ENCODE measurements around the gene WNT3A.
A peak's percentile ranks its signal among the peaks of the same experiment; 100 is the strongest.

Gene WNT3A

GRCh38 chr1:228029281-228029680 is 22.5 kb downstream of the WNT3A start:
- DNase-seq (ENCODE audit: low read depth): no peak
- Histone ChIP-seq H3K4me1 (ENCODE audit: control insufficient read depth, insufficient read depth, low read length) (no peaks in the 10 kb centered on the region), H3K27me3 (replicated peaks; ENCODE audit: control insufficient read depth, insufficient read depth, low read length) (peaks cover 4% of the 10 kb centered on the region), H3K4me3 (ENCODE audit: low read length) (no peak overlapping the region), H3K9me3 (ENCODE audit: control insufficient read depth, low read length) (peaks cover 25% of the 10 kb centered on the region), H3K9ac (ENCODE audit: low read length) (no peak overlapping the region), H3K36me3 (ENCODE audit: control insufficient read depth, insufficient read depth, low read length, severe bottlenecking) (no peaks in the 10 kb centered on the region)

- Histone ChIP-seq H3K4me3 (ENCODE audit: low read length) (no peak overlapping the region), H3K36me3 (ENCODE audit: control insufficient read depth, insufficient read depth, low read length, severe bottlenecking) (no peaks in the 10 kb centered on the region), H3K9me3 (ENCODE audit: control insufficient read depth, low read length) (peaks cover 13% of the 10 kb centered on the region), H3K4me1 (ENCODE audit: control insufficient read depth, insufficient read depth, low read length) (no peaks in the 10 kb centered on the region), H3K9ac (ENCODE audit: low read length) (no peak overlapping the region), H3K27me3 (replicated peaks; ENCODE audit: control insufficient read depth, insufficient read depth, low read length) (peaks cover 14% of the 10 kb centered on the region)
- DNase-seq (ENCODE audit: low read depth): no peak
These were observed 23.8 kb downstream of the WNT3A start for GRCh38 chr1:228030451-228031201.

GRCh38 chr1:228031276-228031995 is 24.6 kb downstream of the WNT3A start:
- DNase-seq (ENCODE audit: low read depth): no peak
- Histone ChIP-seq H3K4me3 (ENCODE audit: low read length) (no peak overlapping the region), H3K9ac (ENCODE audit: low read length) (no peak overlapping the region), H3K4me1 (ENCODE audit: control insufficient read depth, insufficient read depth, low read length) (no peaks in the 10 kb centered on the region), H3K9me3 (ENCODE audit: control insufficient read depth, low read length) (peaks cover 13% of the 10 kb centered on the region), H3K27me3 (replicated peaks; ENCODE audit: control insufficient read depth, insufficient read depth, low read length) (peaks cover 22% of the 10 kb centered on the region), H3K36me3 (ENCODE audit: control insufficient read depth, insufficient read depth, low read length, severe bottlenecking) (no peaks in the 10 kb centered on the region)

GRCh38 chr1:228032041-228032440 is 25.2 kb downstream of the WNT3A start:
- H3K4me3 ChIP-seq (ENCODE audit: low read length): no peak overlapping the region
- DNase-seq (ENCODE audit: low read depth): no peak
- peaks cover 28% of the 10 kb centered on the region for H3K27me3 ChIP-seq (replicated peaks; ENCODE audit: control insufficient read depth, insufficient read depth, low read length)
- no peak overlapping the region for H3K9ac ChIP-seq (ENCODE audit: low read length)
- H3K36me3 ChIP-seq (ENCODE audit: control insufficient read depth, insufficient read depth, low read length, severe bottlenecking): no peaks in the 10 kb centered on the region
- no peaks in the 10 kb centered on the region for H3K4me1 ChIP-seq (ENCODE audit: control insufficient read depth, insufficient read depth, low read length)
- H3K9me3 ChIP-seq (ENCODE audit: control insufficient read depth, low read length): peaks cover 13% of the 10 kb centered on the region

GRCh38 chr1:228033376-228033775 is 26.6 kb downstream of the WNT3A start:
- H3K9ac ChIP-seq (ENCODE audit: low read length): no peak overlapping the region
- H3K4me1 ChIP-seq (ENCODE audit: control insufficient read depth, insufficient read depth, low read length): no peaks in the 10 kb centered on the region
- H3K9me3 ChIP-seq (ENCODE audit: control insufficient read depth, low read length): peaks cover 13% of the 10 kb centered on the region
- no peak overlapping the region for H3K4me3 ChIP-seq (ENCODE audit: low read length)
- DNase-seq (ENCODE audit: low read depth): no peak
- peaks cover 31% of the 10 kb centered on the region for H3K27me3 ChIP-seq (replicated peaks; ENCODE audit: control insufficient read depth, insufficient read depth, low read length)
- no peaks in the 10 kb centered on the region for H3K36me3 ChIP-seq (ENCODE audit: control insufficient read depth, insufficient read depth, low read length, severe bottlenecking)

- no peak for DNase-seq (ENCODE audit: low read depth)
- H3K36me3 ChIP-seq (ENCODE audit: control insufficient read depth, insufficient read depth, low read length, severe bottlenecking): no peaks in the 10 kb centered on the region
- H3K9me3 ChIP-seq (ENCODE audit: control insufficient read depth, low read length): peaks cover 13% of the 10 kb centered on the region
- H3K4me3 ChIP-seq (ENCODE audit: low read length): no peak overlapping the region
- no peaks in the 10 kb centered on the region for H3K4me1 ChIP-seq (ENCODE audit: control insufficient read depth, insufficient read depth, low read length)
- no peak overlapping the region for H3K9ac ChIP-seq (ENCODE audit: low read length)
- H3K27me3 ChIP-seq (replicated peaks; ENCODE audit: control insufficient read depth, insufficient read depth, low read length): peaks cover 48% of the 10 kb centered on the region
These were observed 28.4 kb downstream of the WNT3A start for GRCh38 chr1:228034954-228035837.

GRCh38 chr1:228035844-228036243 is 29.0 kb downstream of the WNT3A start:
- Histone ChIP-seq H3K27me3 (replicated peaks; ENCODE audit: control insufficient read depth, insufficient read depth, low read length) (peaks cover 51% of the 10 kb centered on the region), H3K4me1 (ENCODE audit: control insufficient read depth, insufficient read depth, low read length) (no peaks in the 10 kb centered on the region), H3K4me3 (ENCODE audit: low read length) (no peak overlapping the region), H3K9ac (ENCODE audit: low read length) (no peak overlapping the region), H3K36me3 (ENCODE audit: control insufficient read depth, insufficient read depth, low read length, severe bottlenecking) (no peaks in the 10 kb centered on the region), H3K9me3 (ENCODE audit: control insufficient read depth, low read length) (peaks cover 13% of the 10 kb centered on the region)
- DNase-seq (ENCODE audit: low read depth): no peak

GRCh38 chr1:228036701-228037231 is 30.0 kb downstream of the WNT3A start:
- no peak overlapping the region for H3K4me3 ChIP-seq (ENCODE audit: low read length)
- H3K36me3 ChIP-seq (ENCODE audit: control insufficient read depth, insufficient read depth, low read length, severe bottlenecking): no peaks in the 10 kb centered on the region
- H3K9me3 ChIP-seq (ENCODE audit: control insufficient read depth, low read length): peaks cover 13% of the 10 kb centered on the region
- no peak for DNase-seq (ENCODE audit: low read depth)
- no peaks in the 10 kb centered on the region for H3K4me1 ChIP-seq (ENCODE audit: control insufficient read depth, insufficient read depth, low read length)
- H3K27me3 ChIP-seq (replicated peaks; ENCODE audit: control insufficient read depth, insufficient read depth, low read length): peaks cover 55% of the 10 kb centered on the region
- H3K9ac ChIP-seq (ENCODE audit: low read length): no peak overlapping the region

GRCh38 chr1:228037401-228038386 is 30.9 kb downstream of the WNT3A start:
- H3K27me3 ChIP-seq (replicated peaks; ENCODE audit: control insufficient read depth, insufficient read depth, low read length): peaks cover 59% of the 10 kb centered on the region
- peaks cover 10% of the 10 kb centered on the region for H3K9me3 ChIP-seq (ENCODE audit: control insufficient read depth, low read length)
- H3K9ac ChIP-seq (ENCODE audit: low read length): no peak overlapping the region
- no peaks in the 10 kb centered on the region for H3K36me3 ChIP-seq (ENCODE audit: control insufficient read depth, insufficient read depth, low read length, severe bottlenecking)
- H3K4me1 ChIP-seq (ENCODE audit: control insufficient read depth, insufficient read depth, low read length): no peaks in the 10 kb centered on the region
- peak; percentile 50 for DNase-seq (ENCODE audit: low read depth)
- peak overlapping the region; percentile 41 for H3K4me3 ChIP-seq (ENCODE audit: low read length)

- Histone ChIP-seq H3K36me3 (ENCODE audit: control insufficient read depth, insufficient read depth, low read length, severe bottlenecking) (no peaks in the 10 kb centered on the region), H3K4me1 (ENCODE audit: control insufficient read depth, insufficient read depth, low read length) (no peaks in the 10 kb centered on the region), H3K4me3 (ENCODE audit: low read length) (no peak overlapping the region), H3K9ac (ENCODE audit: low read length) (no peak overlapping the region), H3K9me3 (ENCODE audit: control insufficient read depth, low read length) (peaks cover 2% of the 10 kb centered on the region), H3K27me3 (replicated peaks; ENCODE audit: control insufficient read depth, insufficient read depth, low read length) (peaks cover 66% of the 10 kb centered on the region)
- DNase-seq (ENCODE audit: low read depth): no peak
These were observed 31.7 kb downstream of the WNT3A start for GRCh38 chr1:228038387-228039005.
